Left colon (tissue), 2 donors: Measurements from ENCODE around the gene UVSSA. TPM values are rescaled to one million over a fixed set of nuclear protein-coding genes. Genes with fewer than 3 reads are reported as not detected.

ENCODE experiments used
- ATAC-seq: fragments of 200-7000 bp; cut with Tn5 transposase; one replicate; pipeline ENCODE4 v1.9.1; 2020; ENCODE audit warnings: mild to moderate bottlenecking, moderate library complexity
- DNase-seq, 2 donors: peaks; one replicate each; pipeline ENCODE4 v3.0.0-alpha.2; 2020
- intact Hi-C, 2 donors: fragments of 100-400 bp; cut with DNase I in 1 of 2; cut with micrococcal nuclease in 1 of 2; formaldehyde crosslinking; loops; one replicate each; pipeline versions ENCODE4 v1.11.2 to v1.14.0; 2022; cut with DNase I, micrococcal nuclease
- total RNA-seq, 2 donors: library from RNA; stranded (reverse); fragmentation: NEBNext Ultra II Directional; extraction: Animal tissue kit (Norgen Biotek cat#: 25700); gene quantifications; one replicate each; pipeline ENCODE4 v1.2.1, GENCODE V29; 2021
- donor health status: DM: no; HTN: no; CAD: no.
- donor health status: DM: yes; HTN: yes; CAD: no.

Gene UVSSA
- total RNA-seq, 2 donors from 2014 or later, result 26.7 to 33.1 TPM

- ATAC-seq, result peak; percentile 33
- DNase-seq, result peak in 1 of 2 donors; percentile 70
- intact Hi-C loops, result loop anchor here in 1 of 2 donors (10.0 kb wide), 1 partner anchor 268 kb away; no protein-coding TSS in a partner anchor
These were observed 9.4 kb downstream of the UVSSA start for GRCh38 chr4:1356181-1356998.

- intact Hi-C loops, result loop anchor here in 1 of 2 donors (10.0 kb wide), 1 partner anchor 267 kb away; no protein-coding TSS in a partner anchor
- no peak for ATAC-seq
- DNase-seq, result no peak
These were observed 10.6 kb downstream of the UVSSA start for GRCh38 chr4:1357356-1358248.

GRCh38 chr4:1358421-1359143 lies 11.6 kb downstream of the UVSSA start:
- intact Hi-C loops, result loop anchor here in 1 of 2 donors (10.0 kb wide), 1 partner anchor 266 kb away; no protein-coding TSS in a partner anchor
- DNase-seq (no peak), ATAC-seq (no peak)

GRCh38 chr4:1359144-1359501 lies 12.1 kb downstream of the UVSSA start:
- intact Hi-C loops, result loop anchor here in 1 of 2 donors (10.0 kb wide), 1 partner anchor 266 kb away; no protein-coding TSS in a partner anchor
- ATAC-seq (no peak), DNase-seq (no peak)

- DNase-seq, result no peak
- ATAC-seq, result no peak
- intact Hi-C loops, result loop anchor here in 1 of 2 donors (10.0 kb wide), 1 partner anchor 265 kb away; no protein-coding TSS in a partner anchor
These were observed 13.0 kb downstream of the UVSSA start for GRCh38 chr4:1359976-1360375.

- ATAC-seq, result no peak
- DNase-seq, result no peak
- intact Hi-C loops, result no loop called here
These were observed 13.6 kb downstream of the UVSSA start for GRCh38 chr4:1360423-1361283.

GRCh38 chr4:1361431-1361830 lies 14.4 kb downstream of the UVSSA start:
- intact Hi-C loops, result no loop called here
- DNase-seq (no peak), ATAC-seq (no peak)

- no peak for ATAC-seq
- intact Hi-C loops, result no loop called here
- no peak for DNase-seq
These were observed 15.0 kb downstream of the UVSSA start for GRCh38 chr4:1362046-1362445.

- DNase-seq (no peak), ATAC-seq (no peak)
- intact Hi-C loops, result no loop called here
These were observed 15.5 kb downstream of the UVSSA start for GRCh38 chr4:1362521-1362920.

GRCh38 chr4:1363513-1363912 lies 16.5 kb downstream of the UVSSA start:
- DNase-seq, result no peak
- intact Hi-C loops, result no loop called here
- no peak for ATAC-seq

- no peak for ATAC-seq
- intact Hi-C loops, result no loop called here
- no peak for DNase-seq
These were observed 17.2 kb downstream of the UVSSA start for GRCh38 chr4:1364217-1364616.

- intact Hi-C loops, result no loop called here
- DNase-seq (no peak), ATAC-seq (no peak)
These were observed 17.7 kb downstream of the UVSSA start for GRCh38 chr4:1364748-1365147.

- no peak for ATAC-seq
- intact Hi-C loops, result no loop called here
- DNase-seq, result no peak
These were observed 18.5 kb downstream of the UVSSA start for GRCh38 chr4:1365271-1366178.

- no peak for ATAC-seq
- DNase-seq, result peak in 1 of 2 donors; percentile 1
- intact Hi-C loops, result no loop called here
These were observed 19.6 kb downstream of the UVSSA start for GRCh38 chr4:1366371-1367229.

GRCh38 chr4:1367230-1367935 lies 20.4 kb downstream of the UVSSA start:
- intact Hi-C loops, result no loop called here
- ATAC-seq (no peak), DNase-seq (peak in 1 of 2 donors; percentile 2)

- DNase-seq (peak in 1 of 2 donors; percentile 2), ATAC-seq (no peak)
- intact Hi-C loops, result no loop called here
These were observed 20.9 kb downstream of the UVSSA start for GRCh38 chr4:1367936-1368289.
